ENCODE data around the gene MANSC1.

MANSC1 gene

DNA sequence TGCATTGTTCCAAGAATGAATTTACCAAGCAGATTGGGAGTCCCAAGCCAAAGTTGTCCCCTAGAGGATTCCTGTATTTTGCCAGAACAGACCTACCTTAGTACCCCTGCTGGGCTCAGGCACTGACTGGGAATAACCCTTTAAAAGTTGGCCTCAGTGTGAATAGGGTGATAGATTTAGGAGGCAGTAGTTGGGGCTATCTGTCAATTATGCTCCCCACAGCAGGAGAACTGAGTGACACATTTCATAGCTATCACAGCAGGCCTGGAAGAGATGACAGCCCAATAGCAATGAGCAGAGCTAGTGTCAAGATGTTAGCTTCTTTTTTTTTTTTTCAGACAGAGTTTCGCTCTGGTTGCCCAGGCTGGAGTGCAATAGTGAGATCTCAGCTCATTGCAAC, 68.9 kb downstream of the MANSC1 start:
- Mint-ChIP-seq H3K4me1 (no peaks in the 10 kb centered on the region), H3K27me3 (peaks cover 20 to 35% of the 10 kb centered on the region in 2 donors), H3K27ac (no peak overlapping the region), H3K36me3 (peaks cover 2 to 3% of the 10 kb centered on the region in 2 donors), H3K9me3 (peaks cover 9 to 10% of the 10 kb centered on the region in 2 donors), H3K4me3 (no peak overlapping the region)
- DNase-seq, result no peak
- no peak for ATAC-seq (replicated peaks)

DNA sequence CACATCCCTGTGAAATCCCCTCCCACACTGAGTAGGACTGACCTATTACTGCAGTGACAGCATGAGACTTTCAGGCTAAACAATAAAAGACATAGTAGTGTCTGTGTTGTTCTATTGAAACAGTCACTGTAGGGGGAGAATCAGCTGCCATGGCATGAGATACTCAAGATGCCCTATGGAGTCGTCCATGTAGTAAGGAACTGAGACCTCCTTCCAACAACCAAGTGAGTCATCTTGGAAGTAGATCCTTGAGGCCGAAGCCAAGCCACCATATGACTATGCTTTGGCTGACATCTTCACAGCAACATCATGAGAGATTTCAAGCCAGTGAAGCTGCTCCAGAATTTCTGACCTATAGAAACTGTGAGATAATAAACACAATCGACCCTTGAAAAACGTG, 71.1 kb downstream of the MANSC1 start:
- H3K36me3 Mint-ChIP-seq, result peaks cover 2 to 6% of the 10 kb centered on the region in 2 donors
- ATAC-seq (replicated peaks), result no peak
- no peak overlapping the region for H3K4me3 Mint-ChIP-seq
- peaks cover 14 to 29% of the 10 kb centered on the region in 2 donors for H3K27me3 Mint-ChIP-seq
- no peak overlapping the region for H3K27ac Mint-ChIP-seq
- H3K4me1 Mint-ChIP-seq, result no peaks in the 10 kb centered on the region
- peaks cover 9 to 12% of the 10 kb centered on the region in 2 donors for H3K9me3 Mint-ChIP-seq
- no peak for DNase-seq
